ENCODE measurements around the gene THAP3. TPM values are rescaled to one million over a fixed set of nuclear protein-coding genes. Genes with fewer than 3 reads are reported as not detected.

Gene THAP3
- total and polyA plus RNA-seq, 2 of the 4 experiments (the other 2 are of a cell fraction): 14.2 to 14.9 TPM

DNA sequence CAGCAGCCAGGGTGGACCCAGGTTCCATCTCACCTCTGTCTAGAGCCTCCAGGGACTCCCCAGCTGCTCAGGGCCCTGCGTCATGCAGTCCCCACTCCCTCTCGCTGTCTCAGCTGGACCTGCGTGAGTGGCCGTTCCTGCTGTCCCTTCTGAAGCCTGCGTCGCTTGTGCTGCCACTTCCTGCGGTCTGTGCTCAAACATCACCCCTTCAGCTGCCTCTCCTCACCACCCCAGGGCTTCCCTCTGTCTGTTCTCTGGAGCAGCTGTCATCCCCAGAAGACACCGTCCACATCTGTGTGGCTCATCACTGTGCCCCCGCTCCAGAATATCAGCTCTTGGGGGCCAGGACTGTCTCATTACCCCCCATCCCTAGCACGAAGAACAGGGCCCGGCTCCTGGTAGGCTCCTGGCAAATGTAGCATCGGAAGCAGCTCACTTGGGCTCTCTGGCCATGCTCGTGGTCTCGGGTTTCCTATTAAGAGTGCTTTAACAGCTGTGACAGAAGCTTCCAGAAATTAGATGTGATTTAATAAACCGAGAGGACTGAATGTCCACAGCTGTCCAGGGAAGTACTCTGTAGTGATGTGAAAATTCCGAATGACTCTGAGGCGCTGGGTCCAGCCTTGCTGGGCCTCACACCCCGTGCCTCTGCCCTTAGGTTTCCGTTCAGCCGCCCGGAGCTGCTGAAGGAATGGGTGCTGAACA, 3.3 kb downstream of the THAP3 start:
- H3K79me1 ChIP-seq (ENCODE audit: low read depth in 1 of 2, low read length in 2 of 2): peaks cover 27 to 62% of the 10 kb centered on the region in 2 experiments
- 0 out of 2 replicates have a peak overlapping the region, but pooled peaks have one; percentile 15 for H3K23ac ChIP-seq (ENCODE audit: low read depth, low read length)
- no peak overlapping the region for H3K9ac ChIP-seq (ENCODE audit: low read depth, low read length)
- no peak overlapping the region for H2BK5ac ChIP-seq (ENCODE audit: low read depth, low read length, poor library complexity, severe bottlenecking)
- H4K91ac ChIP-seq (ENCODE audit: insufficient read depth, low read depth, low read length): no peak overlapping the region
- H2BK120ac ChIP-seq (ENCODE audit: low read depth, low read length): no peak overlapping the region
- no peak overlapping the region for H2BK15ac ChIP-seq (ENCODE audit: low read depth, low read length)
- H3K4me2 ChIP-seq (ENCODE audit: low read depth, low read length): no peak overlapping the region
- no peak overlapping the region for H3K4ac ChIP-seq (ENCODE audit: low read depth, low read length)
- intact Hi-C loops (cut with micrococcal nuclease) (no loop called here), dilution Hi-C loops (cut with HindIII; ENCODE audit: low sequenced_read_pairs, unreplicated experiment) (no loop called here), in situ Hi-C loops (cut with MboI; ENCODE audit: low sequenced_read_pairs) (no loop called here)
- POLR2A ChIA-PET (ENCODE audit: unreplicated experiment): no interaction called here
- H2AK5ac ChIP-seq (ENCODE audit: low read depth, low read length): no peak overlapping the region
- ATAC-seq (ENCODE audit: low read depth) (no peak), DNase-seq (no peak)
- H3K56ac ChIP-seq (ENCODE audit: extremely low read depth, insufficient read depth, low read length): no peak overlapping the region
- H3K4me3 ChIP-seq (ENCODE audit: insufficient read depth, low read depth, low read length): no peak overlapping the region
- peaks cover 45% of the 10 kb centered on the region for H3K36me3 ChIP-seq (ENCODE audit: control insufficient read depth, insufficient read depth, low read length)
- CTCF ChIA-PET: no interaction called here
- no peak overlapping the region for H3K27ac ChIP-seq (ENCODE audit: insufficient read depth, low read length)
- H2AFZ ChIP-seq (replicated peaks; ENCODE audit: low read length, poor library complexity): no peak overlapping the region
- H2AK9ac ChIP-seq (replicated peaks; ENCODE audit: low read depth, low read length, poor library complexity): no peak overlapping the region
- TF ChIP-seq, protein P1, sequence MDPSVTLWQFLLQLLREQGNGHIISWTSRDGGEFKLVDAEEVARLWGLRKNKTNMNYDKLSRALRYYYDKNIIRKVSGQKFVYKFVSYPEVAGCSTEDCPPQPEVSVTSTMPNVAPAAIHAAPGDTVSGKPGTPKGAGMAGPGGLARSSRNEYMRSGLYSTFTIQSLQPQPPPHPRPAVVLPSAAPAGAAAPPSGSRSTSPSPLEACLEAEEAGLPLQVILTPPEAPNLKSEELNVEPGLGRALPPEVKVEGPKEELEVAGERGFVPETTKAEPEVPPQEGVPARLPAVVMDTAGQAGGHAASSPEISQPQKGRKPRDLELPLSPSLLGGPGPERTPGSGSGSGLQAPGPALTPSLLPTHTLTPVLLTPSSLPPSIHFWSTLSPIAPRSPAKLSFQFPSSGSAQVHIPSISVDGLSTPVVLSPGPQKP (IDR thresholded peaks at IDR 0.05; ENCODE audit: borderline replicate concordance, low read depth, low read length): no peak
- no peak for TF ChIP-seq FOS (IDR thresholded peaks at IDR 0.05; ENCODE audit: low read depth, low read length)
- no peak overlapping the region for H3K18ac ChIP-seq (ENCODE audit: low read depth, low read length)
- peaks cover 31% of the 10 kb centered on the region for H4K20me1 ChIP-seq (ENCODE audit: insufficient read depth, low read length)
- no peak overlapping the region for H4K8ac ChIP-seq (ENCODE audit: low read depth in 2 of 2, low read length in 2 of 2)
- no peak overlapping the region for H3K14ac ChIP-seq (replicated peaks; ENCODE audit: low read depth, low read length)
- H3K9me1 ChIP-seq (ENCODE audit: insufficient read depth, low read length): peaks cover 4% of the 10 kb centered on the region; the same call in 1 of the 2 replicates
- H2BK20ac ChIP-seq (ENCODE audit: low read depth, low read length): no peak overlapping the region
- WGBS, 2 experiments (ENCODE audit: extremely low coverage in 2 of 2, insufficient read length in 1 of 2): 95% methylated on average over 12 of the region's 21 CpGs; no CpG with 5 or more reads in 1 of the 2 experiments
- no peaks in the 10 kb centered on the region for H3K9me3 ChIP-seq (ENCODE audit: control insufficient read depth, insufficient read depth, low read length)
- no peaks in the 10 kb centered on the region for H3K27me3 ChIP-seq (ENCODE audit: control insufficient read depth, insufficient read depth, low read length)
- H3K4me1 ChIP-seq (ENCODE audit: control insufficient read depth, insufficient read depth, low read length): peaks cover 6% of the 10 kb centered on the region
- no TSS peak for BruUV-seq (replicated peaks)
- H4K5ac ChIP-seq (ENCODE audit: low read depth, low read length): no peak overlapping the region
